ENCODE measurements around the gene CRIM1.

CRIM1 gene

GRCh38 chr2:36393738-36394256, 38.2 kb downstream of the CRIM1 start:
- Histone ChIP-seq H3K36me3 (ENCODE audit: insufficient read depth, low read length) (no peaks in the 10 kb centered on the region), H4K20me1 (ENCODE audit: insufficient read depth, low read length, poor library complexity, severe bottlenecking) (no peaks in the 10 kb centered on the region), H3K9me2 (replicated peaks; ENCODE audit: low read depth, low read length) (no peaks in the 10 kb centered on the region), H3K9ac (ENCODE audit: low read depth, low read length, poor library complexity, severe bottlenecking) (no peak overlapping the region), H3K4me2 (ENCODE audit: low read depth, low read length, poor library complexity, severe bottlenecking) (no peak overlapping the region), H2AFZ (ENCODE audit: low read length) (no peak overlapping the region), H3K79me2 (ENCODE audit: insufficient read depth, low read length) (no peaks in the 10 kb centered on the region), H3K4me3 (ENCODE audit: low read length, poor library complexity, severe bottlenecking) (no peak overlapping the region), H3F3A (ENCODE audit: low read depth) (no peaks in the 10 kb centered on the region), H3K9me3 (ENCODE audit: insufficient read depth, low read depth, low read length) (no peaks in the 10 kb centered on the region), H3K27me3 (ENCODE audit: insufficient read depth, low read length, poor library complexity, severe bottlenecking) (no peaks in the 10 kb centered on the region), H3K4me1 (ENCODE audit: insufficient read depth, low read length, poor library complexity, severe bottlenecking) (no peaks in the 10 kb centered on the region)
- no peak for TF ChIP-seq CTCF (conservative IDR thresholded peaks at IDR 0.05; ENCODE audit: low read length)
- no peak for TF ChIP-seq EZH2phosphoT487 (IDR thresholded peaks at IDR 0.05; ENCODE audit: borderline replicate concordance)

GRCh38 chr2:36394804-36395203, 39.2 kb downstream of the CRIM1 start:
- Histone ChIP-seq H3K9me3 (ENCODE audit: insufficient read depth, low read depth, low read length) (no peaks in the 10 kb centered on the region), H3K4me2 (ENCODE audit: low read depth, low read length, poor library complexity, severe bottlenecking) (no peak overlapping the region), H3K4me3 (ENCODE audit: low read length, poor library complexity, severe bottlenecking) (no peak overlapping the region), H3K36me3 (ENCODE audit: insufficient read depth, low read length) (no peaks in the 10 kb centered on the region), H3K4me1 (ENCODE audit: insufficient read depth, low read length, poor library complexity, severe bottlenecking) (no peaks in the 10 kb centered on the region), H3K27me3 (ENCODE audit: insufficient read depth, low read length, poor library complexity, severe bottlenecking) (no peaks in the 10 kb centered on the region), H3K9ac (ENCODE audit: low read depth, low read length, poor library complexity, severe bottlenecking) (no peak overlapping the region), H3K79me2 (ENCODE audit: insufficient read depth, low read length) (no peaks in the 10 kb centered on the region), H2AFZ (ENCODE audit: low read length) (no peak overlapping the region), H3K9me2 (replicated peaks; ENCODE audit: low read depth, low read length) (no peaks in the 10 kb centered on the region), H3F3A (ENCODE audit: low read depth) (no peaks in the 10 kb centered on the region), H4K20me1 (ENCODE audit: insufficient read depth, low read length, poor library complexity, severe bottlenecking) (no peaks in the 10 kb centered on the region)
- TF ChIP-seq EZH2phosphoT487 (IDR thresholded peaks at IDR 0.05; ENCODE audit: borderline replicate concordance) = no peak
- TF ChIP-seq CTCF (conservative IDR thresholded peaks at IDR 0.05; ENCODE audit: low read length) = no peak

GRCh38 chr2:36395866-36396265, 40.3 kb downstream of the CRIM1 start:
- Histone ChIP-seq H3K4me1 (ENCODE audit: insufficient read depth, low read length, poor library complexity, severe bottlenecking) (no peaks in the 10 kb centered on the region), H3F3A (ENCODE audit: low read depth) (no peaks in the 10 kb centered on the region), H3K9ac (ENCODE audit: low read depth, low read length, poor library complexity, severe bottlenecking) (no peak overlapping the region), H3K27me3 (ENCODE audit: insufficient read depth, low read length, poor library complexity, severe bottlenecking) (no peaks in the 10 kb centered on the region), H3K79me2 (ENCODE audit: insufficient read depth, low read length) (no peaks in the 10 kb centered on the region), H3K4me2 (ENCODE audit: low read depth, low read length, poor library complexity, severe bottlenecking) (no peak overlapping the region), H4K20me1 (ENCODE audit: insufficient read depth, low read length, poor library complexity, severe bottlenecking) (no peaks in the 10 kb centered on the region), H3K4me3 (ENCODE audit: low read length, poor library complexity, severe bottlenecking) (no peak overlapping the region), H3K9me2 (replicated peaks; ENCODE audit: low read depth, low read length) (no peaks in the 10 kb centered on the region), H2AFZ (ENCODE audit: low read length) (no peak overlapping the region), H3K9me3 (ENCODE audit: insufficient read depth, low read depth, low read length) (no peaks in the 10 kb centered on the region), H3K36me3 (ENCODE audit: insufficient read depth, low read length) (no peaks in the 10 kb centered on the region)
- no peak for TF ChIP-seq EZH2phosphoT487 (IDR thresholded peaks at IDR 0.05; ENCODE audit: borderline replicate concordance)
- TF ChIP-seq CTCF (conservative IDR thresholded peaks at IDR 0.05; ENCODE audit: low read length) = no peak

All from Loucy (cell line).